Endodermal cell (in vitro differentiated cells): ENCODE data around the gene GLT6D1. TPM values are rescaled to one million over a fixed set of nuclear protein-coding genes. Genes with fewer than 3 reads are reported as not detected.

Source experiments
- DNase-seq: peaks from one replicate; pipeline ENCODE4 v3.0.0-alpha.2; 2017
- H3K27ac ChIP-seq: 2 replicates; pipeline ENCODE4 v1.5.1; 2013; ENCODE audit warnings: mild to moderate bottlenecking, low read depth, low read length, moderate library complexity
- H3K27me3 ChIP-seq: 2 replicates; pipeline ENCODE4 v1.6.1; 2013; ENCODE audit warnings: mild to moderate bottlenecking, low read length, moderate library complexity; ENCODE audit not compliant: insufficient read depth, control insufficient read depth, poor library complexity, severe bottlenecking
- H3K36me3 ChIP-seq: 2 replicates; pipeline ENCODE4 v1.7.0; 2013; ENCODE audit warnings: mild to moderate bottlenecking, low read length, moderate library complexity; ENCODE audit not compliant: control insufficient read depth, insufficient read depth
- H3K4me1 ChIP-seq: one replicate; pipeline ENCODE4 v1.7.0; 2013; ENCODE audit warnings: low read length; ENCODE audit not compliant: control insufficient read depth, insufficient read depth
- H3K4me3 ChIP-seq: 2 replicates; pipeline ENCODE4 v1.5.1; 2013; ENCODE audit warnings: mild to moderate bottlenecking, low read length, moderate library complexity
- H3K9ac ChIP-seq: 2 replicates; pipeline ENCODE4 v1.6.1; 2013; ENCODE audit warnings: mild to moderate bottlenecking, low read length, moderate library complexity; ENCODE audit not compliant: poor library complexity, severe bottlenecking; ENCODE audit errors: extremely low read depth
- H3K9me3 ChIP-seq: 2 replicates; pipeline ENCODE4 v1.6.1; 2013; ENCODE audit warnings: mild to moderate bottlenecking, low read length, moderate library complexity; ENCODE audit not compliant: control insufficient read depth
- H3K27ac Mint-ChIP-seq: 2 replicates; pipeline ENCODE4 v1.8.0; 2020; ENCODE audit warnings: mixed read lengths
- H3K27me3 Mint-ChIP-seq: 2 replicates; pipeline ENCODE4 v1.8.0; 2021; ENCODE audit warnings: mild to moderate bottlenecking, mixed read lengths; ENCODE audit not compliant: insufficient read depth
- H3K36me3 Mint-ChIP-seq: 2 replicates; pipeline ENCODE4 v1.8.0; 2020; ENCODE audit warnings: low read depth, mixed read lengths
- H3K4me1 Mint-ChIP-seq: 2 replicates; pipeline ENCODE4 v1.8.0; 2020; ENCODE audit warnings: mixed read lengths
- H3K4me3 Mint-ChIP-seq: 2 replicates; pipeline ENCODE4 v1.8.0; 2020; ENCODE audit warnings: mild to moderate bottlenecking, moderate library complexity, mixed read lengths
- H3K9me3 Mint-ChIP-seq: 2 replicates; pipeline ENCODE4 v1.8.0; 2020; ENCODE audit warnings: mild to moderate bottlenecking, mixed read lengths
- CTCF ChIP-seq: fragments of 200-600 bp; sonication (generic); conservative IDR thresholded peaks from 2 replicates; pipeline ENCODE4 v1.5.0; 2021; ENCODE audit warnings: antibody characterized with exemption, mild to moderate bottlenecking
- WGBS, 2 experiments: methylation state at CpG; one replicate each; pipeline versions ENCODE4 v1.1.5 to v1.1.7; 2013; ENCODE audit warnings: missing lambda C conversion rate in 2 of 2, mixed read lengths in 1 of 2; ENCODE audit not compliant: insufficient coverage in 1 of 2, insufficient read length in 1 of 2; 5-methylcytosine and 5-hydroxymethylcytosine counted together
- total RNA-seq, 2 donors: library from RNA; stranded (reverse); fragmentation: NEBNext Ultra II Directional in 1 of 2; extraction: Animal tissue kit (Norgen Biotek cat#: 25700) in 1 of 2; gene quantifications; 2 replicates in 1 of 2; 3 replicates in 1 of 2; pipeline ENCODE4 v1.2.1, GENCODE V29; 2021

The GLT6D1 gene
- total RNA-seq, 2 donors from 2014 or later: 0.60 TPM; not detected in 1

DNA sequence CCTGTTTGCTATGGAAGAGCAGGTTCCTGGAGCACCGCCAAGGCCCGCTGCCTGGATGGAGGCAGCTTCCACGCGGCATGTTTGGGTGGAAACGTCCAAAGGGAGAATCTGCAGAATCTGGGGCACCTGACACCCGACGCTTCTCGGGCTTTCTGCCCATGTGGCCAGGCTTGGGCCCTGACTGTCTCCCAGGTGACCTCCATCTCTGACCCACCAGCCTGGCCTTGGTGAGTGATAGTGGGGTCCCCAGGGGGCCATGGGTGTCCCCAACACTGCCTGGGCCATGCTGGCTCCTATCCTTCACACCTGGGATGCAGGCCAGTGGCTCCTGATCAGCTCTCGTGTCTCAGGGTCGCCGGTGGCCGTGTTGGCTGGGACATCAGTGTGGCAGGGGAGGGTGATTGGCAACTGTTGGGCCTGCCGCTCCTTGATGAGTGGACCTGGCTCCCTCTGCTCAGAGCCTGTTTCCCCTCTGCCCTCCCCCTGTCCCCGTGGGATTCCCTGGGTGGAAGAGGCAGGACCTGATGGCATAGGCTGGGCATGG, 34.0 kb downstream of the GLT6D1 start:
- H3K36me3 ChIP-seq: no peaks in the 10 kb centered on the region
- WGBS, 2 experiments: 91 to 93% methylated on average over 11 to 14 of the region's 14 CpGs
- no peak for TF ChIP-seq CTCF
- H3K27ac Mint-ChIP-seq: no peak overlapping the region
- no peak overlapping the region for H3K27ac ChIP-seq
- H3K4me3 Mint-ChIP-seq: no peak overlapping the region
- H3K36me3 Mint-ChIP-seq: no peaks in the 10 kb centered on the region
- peaks cover 7% of the 10 kb centered on the region for H3K9me3 Mint-ChIP-seq
- no peaks in the 10 kb centered on the region for H3K4me1 Mint-ChIP-seq
- no peaks in the 10 kb centered on the region for H3K27me3 Mint-ChIP-seq
- H3K9me3 ChIP-seq: no peaks in the 10 kb centered on the region
- H3K4me1 ChIP-seq: no peaks in the 10 kb centered on the region
- no peaks in the 10 kb centered on the region for H3K27me3 ChIP-seq
- H3K9ac ChIP-seq: no peak overlapping the region
- H3K4me3 ChIP-seq: no peak overlapping the region
- DNase-seq: no peak

DNA sequence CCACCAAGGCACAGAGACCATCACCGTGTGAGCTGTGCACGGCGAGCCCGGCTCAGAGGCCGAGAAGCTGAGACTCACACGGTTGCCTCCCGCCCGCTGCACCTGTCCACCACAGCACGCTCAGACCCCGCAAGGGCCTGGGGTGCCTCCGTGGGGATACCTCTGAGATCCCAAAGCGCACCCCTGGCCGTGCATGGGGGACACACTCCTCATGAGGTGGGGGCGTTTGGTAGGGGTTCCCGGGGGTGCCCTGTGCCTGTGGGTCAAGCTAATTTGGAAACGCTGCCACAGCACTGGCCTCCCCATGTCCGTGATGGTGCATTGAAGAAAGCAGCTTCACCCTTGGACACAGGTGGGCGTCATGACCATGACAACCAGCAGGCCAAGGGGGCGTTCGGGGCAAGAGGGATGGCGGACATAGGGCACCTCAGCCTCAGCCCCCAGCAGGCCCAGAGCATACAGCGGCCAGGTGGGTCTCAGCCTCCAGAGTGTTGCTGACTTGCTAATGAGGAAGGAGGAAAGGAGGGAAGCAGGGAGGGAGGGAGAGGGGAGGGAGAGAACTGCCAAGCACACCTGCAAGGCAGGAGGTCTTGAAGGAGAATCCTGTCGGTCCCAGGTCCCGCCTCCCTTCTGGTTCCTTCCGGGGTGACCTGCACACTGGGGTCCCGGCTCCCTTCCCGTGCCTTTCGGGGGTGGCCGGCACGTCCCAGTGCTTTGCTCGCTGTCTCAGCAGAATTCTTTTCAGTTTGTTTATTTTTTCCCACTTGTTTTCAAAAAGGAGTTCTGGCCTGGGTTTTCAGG, 34.7 kb downstream of the GLT6D1 start:
- no peak for TF ChIP-seq CTCF
- no peaks in the 10 kb centered on the region for H3K36me3 ChIP-seq
- Mint-ChIP-seq H3K27me3 (no peaks in the 10 kb centered on the region), H3K9me3 (peaks cover under 1% of the 10 kb centered on the region), H3K4me3 (no peak overlapping the region), H3K27ac (no peak overlapping the region), H3K36me3 (no peaks in the 10 kb centered on the region), H3K4me1 (no peaks in the 10 kb centered on the region)
- no peak for DNase-seq
- H3K27me3 ChIP-seq: no peaks in the 10 kb centered on the region
- H3K27ac ChIP-seq: no peak overlapping the region
- no peaks in the 10 kb centered on the region for H3K9me3 ChIP-seq
- no peaks in the 10 kb centered on the region for H3K4me1 ChIP-seq
- no peak overlapping the region for H3K9ac ChIP-seq
- H3K4me3 ChIP-seq: no peak overlapping the region
- 87 to 92% methylated on average over 27 to 31 of the region's 31 CpGs for WGBS, 2 experiments

- no peaks in the 10 kb centered on the region for H3K27me3 ChIP-seq
- peak; percentile 87 for TF ChIP-seq CTCF
- H3K36me3 Mint-ChIP-seq: no peaks in the 10 kb centered on the region
- no peak overlapping the region for H3K9ac ChIP-seq
- no peaks in the 10 kb centered on the region for H3K4me1 ChIP-seq
- H3K36me3 ChIP-seq: no peaks in the 10 kb centered on the region
- H3K4me1 Mint-ChIP-seq: no peaks in the 10 kb centered on the region
- no peaks in the 10 kb centered on the region for H3K9me3 ChIP-seq
- WGBS, 2 experiments: 70 to 83% methylated on average over 7 to 24 of the region's 24 CpGs
- H3K9me3 Mint-ChIP-seq: peaks cover 2% of the 10 kb centered on the region
- DNase-seq: peak; percentile 86
- H3K27ac Mint-ChIP-seq: no peak overlapping the region
- no peak overlapping the region for H3K4me3 Mint-ChIP-seq
- no peaks in the 10 kb centered on the region for H3K27me3 Mint-ChIP-seq
- H3K4me3 ChIP-seq: no peak overlapping the region
- no peak overlapping the region for H3K27ac ChIP-seq
Observed at GRCh38 chr9:135602789-135603481, 36.4 kb downstream of the GLT6D1 start.
